ENCODE results near the gene MRPL38. TPM values are rescaled to one million over a fixed set of nuclear protein-coding genes. Genes with fewer than 3 reads are reported as not detected.
"Not testable (repeated sequence)": the region's sequence is repeated elsewhere in the genome, so short reads cannot be mapped to it uniquely, and the experiment has no call there.

The MRPL38 gene
- polyA plus RNA-seq, 3 donors from 2014 or later: 55.9 to 67.5 (median 64.0) TPM

- Mint-ChIP-seq H3K4me1 (peaks cover 22 to 46% of the 10 kb centered on the region in 2 donors), H3K27ac (peak overlapping the region in 3 of 6 donors; percentile 80 to 93 (median 91)), H3K9me3 (no peaks in the 10 kb centered on the region), H3K27me3 (ENCODE audit: low read depth in 3 of 3) (peaks cover 0 to 4% (median 0%) of the 10 kb centered on the region in 3 donors), H3K36me3 (no peaks in the 10 kb centered on the region), H3K4me3 (peak overlapping the region in 1 of 5 donors; percentile 90)
- DNase-seq: no peak
Measured at GRCh38 chr17:75856062-75856756, 48.5 kb downstream of the MRPL38 start.

- H3K27ac Mint-ChIP-seq: peak within 1 kb of the TSS in 3 of 6 donors; percentile 80 to 93 (median 91)
- no peaks in the 10 kb centered on the region for H3K36me3 Mint-ChIP-seq
- H3K4me3 Mint-ChIP-seq: peak within 1 kb of the TSS in 1 of 5 donors; percentile 90
Measured at GRCh38 chr17:75855310-75856061, 49.2 kb downstream of the MRPL38 start, which contains the start of gene WBP2. TSS of gene WBP2 (minus strand) at chr17:75855335. CDS start at chr17:75855297, 38 bp downstream.

GRCh38 chr17:75854881-75855309 lies 49.8 kb downstream of the MRPL38 start:
- H3K27me3 Mint-ChIP-seq (ENCODE audit: low read depth in 3 of 3): peaks cover 0 to 4% (median 0%) of the 10 kb centered on the region in 3 donors
- H3K36me3 Mint-ChIP-seq: no peaks in the 10 kb centered on the region
- no peak overlapping the region for H3K27ac Mint-ChIP-seq
- H3K4me3 Mint-ChIP-seq: no peak overlapping the region
- H3K9me3 Mint-ChIP-seq: no peaks in the 10 kb centered on the region
- no peak for DNase-seq
- H3K4me1 Mint-ChIP-seq: peaks cover 22 to 43% of the 10 kb centered on the region in 2 donors

More at GRCh38 chr17:75855310-75856061, 49.2 kb downstream of the MRPL38 start, which contains the start of gene WBP2:
- Mint-ChIP-seq H3K27me3 (ENCODE audit: low read depth in 3 of 3) (peaks cover 0 to 4% (median 0%) of the 10 kb centered on the region in 3 donors), H3K9me3 (no peaks in the 10 kb centered on the region), H3K4me1 (peaks cover 22 to 43% of the 10 kb centered on the region in 2 donors)
- peak; percentile 98 to 99 (median 99) for DNase-seq

GRCh38 chr17:75854101-75854748 lies 50.5 kb downstream of the MRPL38 start:
- H3K9me3 Mint-ChIP-seq: no peaks in the 10 kb centered on the region
- DNase-seq: no peak
- H3K36me3 Mint-ChIP-seq: no peaks in the 10 kb centered on the region
- peaks cover 0 to 4% (median 0%) of the 10 kb centered on the region in 3 donors for H3K27me3 Mint-ChIP-seq (ENCODE audit: low read depth in 3 of 3)
- H3K4me3 Mint-ChIP-seq: no peak overlapping the region
- H3K4me1 Mint-ChIP-seq: peaks cover 22 to 41% of the 10 kb centered on the region in 2 donors
- H3K27ac Mint-ChIP-seq: no peak overlapping the region

GRCh38 chr17:75853433-75853832 lies 51.3 kb downstream of the MRPL38 start:
- H3K4me1 Mint-ChIP-seq: peaks cover 18 to 38% of the 10 kb centered on the region in 2 donors
- no peaks in the 10 kb centered on the region for H3K9me3 Mint-ChIP-seq
- DNase-seq: no peak
- H3K27me3 Mint-ChIP-seq (ENCODE audit: low read depth in 3 of 3): peaks cover 0 to 4% (median 0%) of the 10 kb centered on the region in 3 donors
- peak overlapping the region in 3 of 5 donors; percentile 21 to 67 (median 38) for H3K4me3 Mint-ChIP-seq
- peak overlapping the region in 5 of 6 donors; percentile 45 to 86 (median 69) for H3K27ac Mint-ChIP-seq
- peaks cover 3 to 4% (median 4%) of the 10 kb centered on the region in 3 donors for H3K36me3 Mint-ChIP-seq

- not testable (repeated sequence) for DNase-seq; H3K36me3 Mint-ChIP-seq; H3K9me3 Mint-ChIP-seq; H3K27me3 Mint-ChIP-seq (ENCODE audit: low read depth in 3 of 3)
- H3K4me1 Mint-ChIP-seq: peaks cover 14 to 33% of the 10 kb centered on the region in 2 donors
- peak overlapping the region in 1 of 6 donors; percentile 40 for H3K27ac Mint-ChIP-seq
- H3K4me3 Mint-ChIP-seq: peak overlapping the region in 1 of 5 donors; percentile 12
Measured at GRCh38 chr17:75851693-75851991, 53.0 kb downstream of the MRPL38 start.

- H3K27me3 Mint-ChIP-seq (ENCODE audit: low read depth in 3 of 3): peaks cover 0 to 4% (median 0%) of the 10 kb centered on the region in 3 donors
- peak overlapping the region in 1 of 5 donors; percentile 12 for H3K4me3 Mint-ChIP-seq
- peaks cover 9 to 29% of the 10 kb centered on the region in 2 donors for H3K4me1 Mint-ChIP-seq
- H3K36me3 Mint-ChIP-seq: peaks cover 6 to 11% (median 6%) of the 10 kb centered on the region in 3 donors
- H3K27ac Mint-ChIP-seq: peak overlapping the region in 1 of 6 donors; percentile 40
- H3K9me3 Mint-ChIP-seq: no peaks in the 10 kb centered on the region
- no peak for DNase-seq
Measured at GRCh38 chr17:75850928-75851692, 53.6 kb downstream of the MRPL38 start.

- Mint-ChIP-seq H3K27ac (no peak overlapping the region), H3K4me3 (no peak overlapping the region), H3K4me1 (peaks cover 16 to 34% of the 10 kb centered on the region in 2 donors), H3K9me3 (no peaks in the 10 kb centered on the region), H3K36me3 (peaks cover 6 to 12% (median 6%) of the 10 kb centered on the region in 3 donors), H3K27me3 (ENCODE audit: low read depth in 3 of 3) (peaks cover 0 to 2% (median 0%) of the 10 kb centered on the region in 3 donors)
- DNase-seq: no peak
Measured at GRCh38 chr17:75849724-75850123, 55.0 kb downstream of the MRPL38 start.

GRCh38 chr17:75849279-75849646 lies 55.4 kb downstream of the MRPL38 start:
- Mint-ChIP-seq H3K9me3 (no peaks in the 10 kb centered on the region), H3K36me3 (peaks cover 6 to 12% (median 6%) of the 10 kb centered on the region in 3 donors), H3K27ac (no peak overlapping the region), H3K27me3 (ENCODE audit: low read depth in 3 of 3) (peaks cover 0 to 2% (median 0%) of the 10 kb centered on the region in 3 donors), H3K4me1 (peaks cover 16 to 30% of the 10 kb centered on the region in 2 donors), H3K4me3 (no peak overlapping the region)
- no peak for DNase-seq

Other genes starting within 250 kb of the MRPL38 start
- gene RECQL5, start 237.7 kb downstream of the MRPL38 start, polyA plus RNA-seq: 10 to 100 TPM in 2 of 3 donors, 1 to 10 TPM in 1; 7.0 to 18.1 (median 15.5) TPM
- 10 to 100 TPM; 71.5 to 94.2 (median 80.1) TPM for gene SAP30BP, start 237.5 kb downstream of the MRPL38 start, polyA plus RNA-seq
- under 1 TPM in 1 of 3 donors, not detected in 2; 0.24 TPM for gene ITGB4, start 183.4 kb downstream of the MRPL38 start, polyA plus RNA-seq
- gene GALK1, start 139.7 kb downstream of the MRPL38 start, polyA plus RNA-seq: 10 to 100 TPM; 25.1 to 86.7 (median 30.7) TPM
- 10 to 100 TPM; 26.0 to 48.4 (median 34.4) TPM for gene UNK, start 120.1 kb downstream of the MRPL38 start, polyA plus RNA-seq
- 100 to 1,000 TPM in 1 of 3 donors, 10 to 100 TPM in 2; 53.1 to 124 (median 57.5) TPM for gene UNC13D, start 60.5 kb downstream of the MRPL38 start, polyA plus RNA-seq
- gene WBP2, start 49.5 kb downstream of the MRPL38 start, polyA plus RNA-seq: 10 to 100 TPM; 51.2 to 85.8 (median 69.1) TPM
- 1 to 10 TPM; 3.2 to 4.0 (median 3.9) TPM for gene TRIM47, start 26.3 kb downstream of the MRPL38 start, polyA plus RNA-seq
- 10 to 100 TPM in 2 of 3 donors, 1 to 10 TPM in 1; 5.4 to 27.1 (median 18.7) TPM for gene TRIM65, start 7.9 kb downstream of the MRPL38 start, polyA plus RNA-seq
- gene FBF1, start 36.2 kb upstream of the MRPL38 start, polyA plus RNA-seq: 1 to 10 TPM in 2 of 3 donors, not detected in 1; 1.6 to 7.6 TPM
- gene ACOX1, start 74.3 kb upstream of the MRPL38 start, polyA plus RNA-seq: 10 to 100 TPM; 16.1 to 23.9 (median 19.1) TPM
- gene TEN1, start 74.4 kb upstream of the MRPL38 start, polyA plus RNA-seq: 10 to 100 TPM; 40.2 to 53.0 (median 43.7) TPM
- 1 to 10 TPM in 2 of 3 donors, not detected in 1; 1.0 to 1.1 TPM for gene CDK3, start 96.0 kb upstream of the MRPL38 start, polyA plus RNA-seq
- gene EVPL, start 122.4 kb upstream of the MRPL38 start, polyA plus RNA-seq: not detected
- gene SRP68, start 167.6 kb upstream of the MRPL38 start, polyA plus RNA-seq: 10 to 100 TPM; 30.1 to 62.6 (median 61.0) TPM
- gene GALR2, start 169.9 kb upstream of the MRPL38 start, polyA plus RNA-seq: under 1 TPM in 1 of 3 donors, not detected in 2; 0.18 TPM
- under 1 TPM in 2 of 3 donors, not detected in 1; 0.59 to 0.60 TPM for gene ZACN, start 174.3 kb upstream of the MRPL38 start, polyA plus RNA-seq
- gene EXOC7, start 198.9 kb upstream of the MRPL38 start, polyA plus RNA-seq: 10 to 100 TPM; 37.2 to 78.9 (median 56.9) TPM
- not detected for gene FOXJ1, start 236.4 kb upstream of the MRPL38 start, polyA plus RNA-seq

Measured in immature natural killer cell (primary cell).